Kidney epithelial cell (primary cell): ENCODE results near the gene SBF1. TPM values are rescaled to one million over a fixed set of nuclear protein-coding genes. Genes with fewer than 3 reads are reported as not detected.

Experiments used
- DNase-seq: peaks from one replicate; pipeline ENCODE4 v3.0.0-alpha.2; 2010; ENCODE audit warnings: low read depth
- H3K27me3 ChIP-seq: 2 replicates; pipeline ENCODE4 v1.6.0; 2011; ENCODE audit warnings: low read length; ENCODE audit not compliant: control insufficient read depth, insufficient read depth
- H3K36me3 ChIP-seq: 2 replicates; pipeline ENCODE4 v1.5.1; 2011; ENCODE audit warnings: low read length; ENCODE audit not compliant: control insufficient read depth, insufficient read depth
- H3K4me3 ChIP-seq: 2 replicates; pipeline ENCODE4 v1.5.1; 2011; ENCODE audit warnings: low read depth, mild to moderate bottlenecking, control low read depth, low read length
- CTCF ChIP-seq: IDR thresholded peaks from 2 replicates; pipeline ENCODE4 v1.5.1; 2011; ENCODE audit warnings: mild to moderate bottlenecking, moderate library complexity, low read length, control low read depth, inconsistent platforms; ENCODE audit not compliant: insufficient read depth, poor library complexity, severe bottlenecking
- total RNA-seq: library from RNA; depleted of rRNA; stranded (reverse); fragments of >200 nt; gene quantifications from 2 replicates; pipeline ENCODE4 v1.2.3, GENCODE V29; 2015

SBF1 gene
- total RNA-seq, 1 donor from 2014 or later = 96.6 TPM

- no peak for DNase-seq
- Histone ChIP-seq H3K36me3 (peaks cover 2% of the 10 kb centered on the region), H3K27me3 (no peaks in the 10 kb centered on the region), H3K4me3 (no peak overlapping the region)
- TF ChIP-seq CTCF = no peak
Measured at GRCh38 chr22:50463188-50463900, 11.5 kb downstream of the SBF1 start.

- DNase-seq = no peak
- no peak overlapping the region for H3K4me3 ChIP-seq
- no peak for TF ChIP-seq CTCF
- H3K27me3 ChIP-seq = no peaks in the 10 kb centered on the region
- peaks cover 2% of the 10 kb centered on the region for H3K36me3 ChIP-seq
Measured at GRCh38 chr22:50461979-50462540, 12.8 kb downstream of the SBF1 start.

GRCh38 chr22:50461536-50461935 is 13.3 kb downstream of the SBF1 start:
- peaks cover 2% of the 10 kb centered on the region for H3K36me3 ChIP-seq
- H3K4me3 ChIP-seq = no peak overlapping the region
- H3K27me3 ChIP-seq = no peaks in the 10 kb centered on the region
- no peak for TF ChIP-seq CTCF
- DNase-seq = no peak

DNA sequence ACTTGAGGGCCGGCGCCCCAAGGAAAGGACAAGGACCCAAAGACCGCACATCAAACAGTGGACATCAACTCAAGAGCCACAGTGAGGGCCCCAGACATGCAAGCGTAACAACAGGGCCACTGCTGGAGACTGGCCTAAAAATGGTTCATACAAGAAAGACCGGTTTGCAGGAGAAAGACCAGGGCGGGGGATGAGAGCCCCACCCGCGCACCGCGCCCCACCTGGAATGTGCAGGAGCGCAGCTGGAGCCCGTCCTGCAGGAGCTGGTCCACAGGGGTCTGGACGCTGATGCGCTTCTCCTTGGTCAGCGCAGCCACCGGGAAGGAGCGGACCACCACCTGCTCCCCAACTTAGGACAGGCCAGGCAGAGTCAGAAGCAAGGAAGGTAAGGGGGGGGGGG is 13.9 kb downstream of the SBF1 start:
- no peak for TF ChIP-seq CTCF
- DNase-seq = no peak
- peaks cover 4% of the 10 kb centered on the region for H3K36me3 ChIP-seq
- no peaks in the 10 kb centered on the region for H3K27me3 ChIP-seq
- no peak overlapping the region for H3K4me3 ChIP-seq

DNA sequence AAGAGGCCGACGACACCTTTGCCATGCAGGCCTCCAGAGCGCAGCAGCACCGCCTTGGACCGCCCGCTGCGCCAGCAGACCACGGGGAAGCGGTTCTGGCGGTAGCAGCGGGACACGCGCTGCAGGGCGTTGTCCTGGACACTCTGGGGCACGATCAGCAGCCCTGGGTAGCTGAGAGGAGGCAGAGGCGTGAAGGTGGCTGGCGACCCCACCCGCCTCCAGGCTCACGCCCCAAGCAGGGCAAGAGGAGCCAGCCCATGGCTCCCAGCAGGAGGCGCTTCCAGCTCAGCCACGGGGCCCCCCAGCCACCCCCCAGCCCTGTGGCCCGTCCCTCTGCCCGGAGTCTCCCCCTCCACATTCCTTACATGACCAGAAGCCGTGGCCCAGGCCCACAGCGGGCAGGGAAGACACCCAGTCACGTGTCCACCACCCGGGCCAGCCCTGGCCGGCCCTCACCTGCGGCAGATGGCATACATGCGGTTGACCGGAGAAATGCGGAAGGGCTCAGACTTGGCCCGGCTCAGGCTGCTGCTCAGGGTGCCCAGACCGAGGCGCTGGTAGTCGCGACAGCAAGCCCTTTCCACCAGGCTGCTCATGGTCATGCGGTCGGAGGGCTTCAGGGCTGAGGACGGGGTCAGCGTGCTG is 15.2 kb downstream of the SBF1 start:
- no peak for TF ChIP-seq CTCF
- Histone ChIP-seq H3K36me3 (peaks cover 4% of the 10 kb centered on the region), H3K4me3 (no peak overlapping the region), H3K27me3 (no peaks in the 10 kb centered on the region)
- DNase-seq = no peak

DNA sequence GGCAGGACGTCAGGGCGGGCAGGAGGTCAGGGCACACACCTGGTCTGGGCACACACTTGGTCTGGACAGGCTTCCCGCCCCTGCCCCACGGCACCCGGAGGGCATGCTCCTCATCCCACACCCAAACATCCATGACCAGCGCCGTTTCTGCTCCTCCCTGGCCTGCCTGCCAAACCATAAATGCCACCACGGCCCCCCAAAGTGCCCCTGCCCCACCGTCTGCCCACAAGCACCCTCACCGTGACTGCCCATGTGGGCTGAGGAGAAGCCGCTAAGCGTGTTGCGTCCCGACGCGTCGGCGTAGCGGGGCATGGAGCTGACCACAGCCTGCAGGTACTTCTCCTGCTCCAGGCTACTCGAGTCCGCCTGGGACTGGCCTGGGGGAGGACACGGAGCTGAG is 15.8 kb downstream of the SBF1 start:
- Histone ChIP-seq H3K36me3 (peaks cover 4% of the 10 kb centered on the region), H3K4me3 (no peak overlapping the region), H3K27me3 (no peaks in the 10 kb centered on the region)
- no peak for TF ChIP-seq CTCF
- no peak for DNase-seq
